Panc1 (cell line): ENCODE results near the gene QKI.

Experiments
- POLR2AphosphoS5 ChIP-seq: IDR thresholded peaks from 2 replicates; pipeline ENCODE4 v1.6.1; 2012; ENCODE audit warnings: mild to moderate bottlenecking, low read depth, low read length, moderate library complexity
- TF ChIP-seq, protein P1 (sequence below): fragments of 450-650 bp; IDR thresholded peaks from 2 replicates; pipeline ENCODE4 v1.5.1; 2017; ENCODE audit warnings: mild to moderate bottlenecking
- TF ChIP-seq, protein P2 (sequence below), 2 experiments: IDR thresholded peaks; 2 replicates each; pipeline ENCODE4 v1.6.1; 2011 to 2012; ENCODE audit warnings: low read depth in 2 of 2, control low read depth in 1 of 2, low read length in 1 of 2, mild to moderate bottlenecking in 1 of 2, moderate library complexity in 1 of 2; ENCODE audit not compliant: insufficient read depth in 1 of 2

DNA sequence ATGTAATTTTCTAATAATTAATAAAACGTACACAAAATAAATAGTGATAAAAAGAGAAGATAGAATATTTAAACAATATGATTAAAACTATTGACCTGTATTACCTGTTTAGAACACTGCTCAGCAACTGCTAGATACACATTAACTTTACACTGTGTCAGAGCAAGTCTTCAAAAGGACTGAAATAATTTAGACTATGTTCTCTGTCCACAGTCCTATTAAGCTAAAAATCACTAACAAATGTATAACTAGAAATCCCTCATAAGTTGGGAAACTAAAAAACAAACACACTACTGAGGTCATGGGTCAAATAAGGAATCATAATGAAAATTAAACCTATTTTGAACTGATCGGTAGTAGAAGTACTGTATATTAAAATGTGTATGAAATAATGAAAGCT lies 181.7 kb downstream of the QKI start:
- TF ChIP-seq, protein P1, sequence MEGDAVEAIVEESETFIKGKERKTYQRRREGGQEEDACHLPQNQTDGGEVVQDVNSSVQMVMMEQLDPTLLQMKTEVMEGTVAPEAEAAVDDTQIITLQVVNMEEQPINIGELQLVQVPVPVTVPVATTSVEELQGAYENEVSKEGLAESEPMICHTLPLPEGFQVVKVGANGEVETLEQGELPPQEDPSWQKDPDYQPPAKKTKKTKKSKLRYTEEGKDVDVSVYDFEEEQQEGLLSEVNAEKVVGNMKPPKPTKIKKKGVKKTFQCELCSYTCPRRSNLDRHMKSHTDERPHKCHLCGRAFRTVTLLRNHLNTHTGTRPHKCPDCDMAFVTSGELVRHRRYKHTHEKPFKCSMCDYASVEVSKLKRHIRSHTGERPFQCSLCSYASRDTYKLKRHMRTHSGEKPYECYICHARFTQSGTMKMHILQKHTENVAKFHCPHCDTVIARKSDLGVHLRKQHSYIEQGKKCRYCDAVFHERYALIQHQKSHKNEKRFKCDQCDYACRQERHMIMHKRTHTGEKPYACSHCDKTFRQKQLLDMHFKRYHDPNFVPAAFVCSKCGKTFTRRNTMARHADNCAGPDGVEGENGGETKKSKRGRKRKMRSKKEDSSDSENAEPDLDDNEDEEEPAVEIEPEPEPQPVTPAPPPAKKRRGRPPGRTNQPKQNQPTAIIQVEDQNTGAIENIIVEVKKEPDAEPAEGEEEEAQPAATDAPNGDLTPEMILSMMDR = no peak
- TF ChIP-seq, protein P2, sequence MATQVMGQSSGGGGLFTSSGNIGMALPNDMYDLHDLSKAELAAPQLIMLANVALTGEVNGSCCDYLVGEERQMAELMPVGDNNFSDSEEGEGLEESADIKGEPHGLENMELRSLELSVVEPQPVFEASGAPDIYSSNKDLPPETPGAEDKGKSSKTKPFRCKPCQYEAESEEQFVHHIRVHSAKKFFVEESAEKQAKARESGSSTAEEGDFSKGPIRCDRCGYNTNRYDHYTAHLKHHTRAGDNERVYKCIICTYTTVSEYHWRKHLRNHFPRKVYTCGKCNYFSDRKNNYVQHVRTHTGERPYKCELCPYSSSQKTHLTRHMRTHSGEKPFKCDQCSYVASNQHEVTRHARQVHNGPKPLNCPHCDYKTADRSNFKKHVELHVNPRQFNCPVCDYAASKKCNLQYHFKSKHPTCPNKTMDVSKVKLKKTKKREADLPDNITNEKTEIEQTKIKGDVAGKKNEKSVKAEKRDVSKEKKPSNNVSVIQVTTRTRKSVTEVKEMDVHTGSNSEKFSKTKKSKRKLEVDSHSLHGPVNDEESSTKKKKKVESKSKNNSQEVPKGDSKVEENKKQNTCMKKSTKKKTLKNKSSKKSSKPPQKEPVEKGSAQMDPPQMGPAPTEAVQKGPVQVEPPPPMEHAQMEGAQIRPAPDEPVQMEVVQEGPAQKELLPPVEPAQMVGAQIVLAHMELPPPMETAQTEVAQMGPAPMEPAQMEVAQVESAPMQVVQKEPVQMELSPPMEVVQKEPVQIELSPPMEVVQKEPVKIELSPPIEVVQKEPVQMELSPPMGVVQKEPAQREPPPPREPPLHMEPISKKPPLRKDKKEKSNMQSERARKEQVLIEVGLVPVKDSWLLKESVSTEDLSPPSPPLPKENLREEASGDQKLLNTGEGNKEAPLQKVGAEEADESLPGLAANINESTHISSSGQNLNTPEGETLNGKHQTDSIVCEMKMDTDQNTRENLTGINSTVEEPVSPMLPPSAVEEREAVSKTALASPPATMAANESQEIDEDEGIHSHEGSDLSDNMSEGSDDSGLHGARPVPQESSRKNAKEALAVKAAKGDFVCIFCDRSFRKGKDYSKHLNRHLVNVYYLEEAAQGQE (IDR thresholded peaks at IDR 0.05; ENCODE audit: insufficient read depth in 1 of 2, low read depth in 2 of 2, low read length in 1 of 2) = no peak
- no peak for TF ChIP-seq POLR2AphosphoS5
